BLaER1 (cell line): Measurements from ENCODE around the gene PARP3.

ENCODE experiments used
- H3K27ac ChIP-seq: shearing (Covaris generic); formaldehyde crosslinking; 2 replicates; pipeline ENCODE4 v1.8.1; 2022
- H3K27me3 ChIP-seq: shearing (Covaris generic); formaldehyde crosslinking; 2 replicates; pipeline ENCODE4 v1.8.1; 2022
- H3K36me3 ChIP-seq: shearing (Covaris generic); formaldehyde crosslinking; 2 replicates; pipeline ENCODE4 v1.8.1; 2022
- H3K4me1 ChIP-seq: shearing (Covaris generic); formaldehyde crosslinking; 2 replicates; pipeline ENCODE4 v1.8.1; 2022
- H3K4me2 ChIP-seq: shearing (Covaris generic); formaldehyde crosslinking; 2 replicates; pipeline ENCODE4 v1.8.1; 2022
- H3K4me3 ChIP-seq: shearing (Covaris generic); formaldehyde crosslinking; 2 replicates; pipeline ENCODE4 v1.8.1; 2022
- H3K9ac ChIP-seq: shearing (Covaris generic); formaldehyde crosslinking; 2 replicates; pipeline ENCODE4 v1.8.1; 2022
- H3K9me3 ChIP-seq: shearing (Covaris generic); formaldehyde crosslinking; 2 replicates; pipeline ENCODE4 v1.8.1; 2022
- H4K20me1 ChIP-seq: shearing (Covaris generic); formaldehyde crosslinking; 2 replicates; pipeline ENCODE4 v1.8.1; 2022
- Cebpa-rat ChIP-seq: shearing (Covaris generic); IDR thresholded peaks from 2 replicates; pipeline ENCODE4 v1.8.1; 2022

PARP3 gene

DNA sequence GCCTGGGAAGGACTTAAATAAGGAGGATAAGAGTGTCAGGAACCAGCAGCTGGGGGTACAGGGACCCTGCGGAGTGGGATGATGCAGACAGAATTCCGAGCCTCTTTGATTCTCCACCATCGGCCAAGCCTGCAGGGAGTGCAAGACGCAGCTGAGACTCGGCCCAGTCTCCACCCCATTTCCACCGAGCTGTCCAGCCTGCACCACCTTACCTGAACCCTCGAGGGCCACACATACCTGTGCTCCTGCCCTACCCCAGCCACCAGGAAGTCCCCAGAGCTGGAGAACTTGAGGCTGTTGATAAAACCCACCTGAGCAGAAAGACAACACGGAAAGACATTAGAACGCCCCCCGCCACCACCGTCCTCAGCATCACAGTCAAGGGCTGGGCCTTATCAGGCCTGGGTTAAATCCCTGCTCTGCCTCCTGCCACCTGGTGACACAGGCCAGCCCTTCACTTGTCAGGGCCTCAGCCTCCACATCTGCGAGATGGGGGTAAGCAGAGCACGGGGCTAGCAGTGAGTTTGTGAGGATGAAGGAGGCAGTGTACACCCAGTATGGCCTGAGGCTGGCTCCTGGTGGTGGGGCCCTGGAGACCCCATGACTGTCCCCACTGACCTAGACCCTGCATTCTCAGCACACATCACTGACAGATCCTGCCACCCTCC is 8.6 kb upstream of the PARP3 start:
- no peak overlapping the region for H3K9ac ChIP-seq
- peaks cover 70% of the 10 kb centered on the region for H4K20me1 ChIP-seq

DNA sequence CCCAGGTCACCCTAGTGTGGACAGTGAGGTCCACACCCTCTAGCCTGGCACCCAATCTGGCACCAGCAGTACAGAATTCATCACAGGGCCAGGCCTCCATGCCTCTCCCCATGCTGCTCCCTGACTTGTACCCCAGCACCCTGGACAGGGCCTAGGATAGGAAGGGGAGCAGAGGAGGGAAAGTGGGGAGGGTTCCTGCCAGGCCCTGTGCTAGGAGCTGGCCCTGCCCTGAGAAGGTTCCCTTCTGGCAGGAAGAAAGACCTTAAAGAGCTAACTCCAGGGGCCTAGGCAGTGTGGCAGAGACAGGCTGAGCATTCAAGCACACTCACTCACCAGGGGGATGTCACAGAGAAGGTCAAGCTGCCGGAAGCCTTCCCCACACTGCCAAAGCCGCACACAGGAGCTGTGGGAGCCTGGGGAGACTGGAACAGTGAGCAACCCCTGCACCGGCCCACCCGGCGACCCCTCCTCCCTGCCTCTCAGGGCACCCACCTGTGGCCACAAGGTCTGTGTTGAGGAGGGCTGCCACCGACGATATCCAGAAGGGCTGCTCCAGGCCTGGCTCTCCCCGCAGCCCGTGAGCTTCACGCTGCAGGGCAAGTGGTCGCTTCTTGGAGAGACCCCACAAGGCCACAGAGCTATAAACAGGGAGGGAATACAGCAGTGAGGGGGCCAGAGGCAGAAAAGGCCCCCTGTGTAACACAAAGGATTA is 7.9 kb upstream of the PARP3 start:
- no peak overlapping the region for H3K27ac ChIP-seq
- no peak overlapping the region for H3K4me2 ChIP-seq
- H3K36me3 ChIP-seq = peaks cover 86% of the 10 kb centered on the region
- H3K4me3 ChIP-seq = no peak overlapping the region
- H3K27me3 ChIP-seq = no peaks in the 10 kb centered on the region
- TF ChIP-seq Cebpa-rat = no peak
- peaks cover 9% of the 10 kb centered on the region for H3K4me1 ChIP-seq
- H4K20me1 ChIP-seq = peaks cover 73% of the 10 kb centered on the region
- H3K9me3 ChIP-seq = no peaks in the 10 kb centered on the region
- no peak overlapping the region for H3K9ac ChIP-seq

More for the DNA sequence above, 8.6 kb upstream of the PARP3 start:
- Histone ChIP-seq H3K4me3 (no peak overlapping the region), H3K27me3 (no peaks in the 10 kb centered on the region), H3K36me3 (peaks cover 79% of the 10 kb centered on the region), H3K4me1 (peaks cover 9% of the 10 kb centered on the region), H3K4me2 (no peak overlapping the region), H3K27ac (no peak overlapping the region), H3K9me3 (no peaks in the 10 kb centered on the region)
- TF ChIP-seq Cebpa-rat = no peak

DNA sequence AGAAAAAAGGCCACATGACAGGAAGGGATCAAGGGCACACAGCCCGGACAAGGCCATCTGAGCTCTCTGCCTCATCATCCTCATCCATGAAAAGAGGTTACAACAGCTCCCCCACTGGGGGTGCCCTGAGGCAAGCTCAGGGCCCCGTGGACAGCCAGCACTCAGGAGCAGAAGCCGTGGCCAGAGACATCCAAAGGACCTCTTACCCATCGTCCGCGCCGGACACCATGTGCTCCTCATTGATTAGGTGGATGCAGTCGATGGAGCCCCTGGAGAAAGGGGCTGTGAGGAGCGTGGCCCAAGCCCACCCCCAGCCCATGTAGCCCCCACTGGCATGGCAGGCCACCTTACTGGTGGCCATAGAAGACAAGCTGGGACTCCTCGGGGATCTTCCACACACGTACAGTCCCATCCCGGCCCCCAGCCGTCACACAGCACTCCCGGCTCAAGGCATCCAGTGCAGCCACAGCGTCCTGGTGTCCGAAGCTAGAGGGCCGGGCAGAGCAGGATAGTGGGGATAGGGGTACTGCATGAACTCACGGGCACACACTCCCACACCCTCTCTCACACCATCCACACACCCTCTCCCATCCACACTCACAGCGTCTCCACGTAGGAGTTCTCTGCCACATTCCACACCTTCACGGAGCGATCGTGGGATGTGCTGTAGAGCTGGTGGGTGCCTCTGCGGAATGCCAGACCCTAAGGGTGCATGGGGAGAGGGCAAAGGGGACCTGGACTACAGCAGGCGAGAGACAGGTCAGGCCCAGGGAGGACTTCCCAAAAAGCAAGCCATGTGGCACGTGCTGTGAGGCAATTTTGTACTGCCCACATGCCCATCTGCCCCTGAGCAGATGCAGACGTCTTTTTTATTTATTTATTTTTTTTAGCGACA is 6.9 kb upstream of the PARP3 start:
- H4K20me1 ChIP-seq = peaks cover 73% of the 10 kb centered on the region
- peaks cover 88% of the 10 kb centered on the region for H3K36me3 ChIP-seq

DNA sequence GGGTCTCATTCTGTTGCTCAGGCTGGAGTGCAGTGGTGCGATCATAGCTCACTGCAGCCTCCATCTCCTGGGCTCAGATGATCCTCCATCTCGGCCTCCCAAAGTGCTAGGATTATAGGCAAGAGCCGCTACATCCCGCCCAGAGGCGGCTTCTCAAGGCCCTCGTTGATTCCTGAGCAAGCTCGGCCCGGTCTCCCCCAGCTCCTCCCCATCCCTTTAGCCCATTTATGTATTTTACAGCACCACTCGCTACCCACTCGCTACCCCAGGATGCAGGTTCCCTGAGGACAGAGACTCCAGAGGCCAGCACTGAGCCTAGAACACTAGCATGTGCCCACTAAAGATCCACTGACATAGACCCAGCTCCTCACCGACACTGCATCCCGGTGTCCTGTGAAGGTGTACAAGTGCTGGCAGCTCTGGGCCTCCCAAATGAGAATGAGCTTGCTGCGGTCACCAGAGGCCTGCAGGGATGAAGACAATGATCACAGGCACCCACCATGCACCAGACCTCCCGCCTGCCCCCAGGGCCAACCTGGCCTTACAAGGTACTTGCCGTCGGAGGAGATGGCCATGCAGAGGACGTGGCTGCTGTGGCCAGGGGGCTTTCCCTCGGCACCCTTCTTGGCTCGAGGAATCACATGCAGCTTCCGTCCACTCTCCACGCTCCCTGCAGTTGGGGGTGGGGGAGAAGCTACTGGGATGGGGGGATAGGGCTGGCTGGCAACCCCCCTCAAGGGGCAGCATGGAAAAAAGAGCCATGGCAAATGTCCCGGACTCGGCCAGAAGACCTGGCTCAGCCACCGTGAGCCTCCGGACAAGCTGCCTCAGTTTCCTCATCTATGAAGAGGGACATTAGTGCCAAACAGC is 6.0 kb upstream of the PARP3 start:
- Histone ChIP-seq H3K27ac (no peak overlapping the region), H3K9me3 (no peaks in the 10 kb centered on the region), H3K4me3 (no peak overlapping the region), H4K20me1 (peaks cover 75% of the 10 kb centered on the region), H3K4me2 (no peak overlapping the region), H3K36me3 (peaks cover 80% of the 10 kb centered on the region), H3K4me1 (peaks cover 28% of the 10 kb centered on the region), H3K27me3 (no peaks in the 10 kb centered on the region), H3K9ac (no peak overlapping the region)
- no peak for TF ChIP-seq Cebpa-rat

More for the DNA sequence above, 6.9 kb upstream of the PARP3 start:
- no peaks in the 10 kb centered on the region for H3K27me3 ChIP-seq
- H3K4me2 ChIP-seq = no peak overlapping the region
- H3K27ac ChIP-seq = no peak overlapping the region
- no peak for TF ChIP-seq Cebpa-rat
- H3K4me1 ChIP-seq = peaks cover 19% of the 10 kb centered on the region
- H3K9ac ChIP-seq = no peak overlapping the region
- H3K9me3 ChIP-seq = no peaks in the 10 kb centered on the region
- H3K4me3 ChIP-seq = no peak overlapping the region

DNA sequence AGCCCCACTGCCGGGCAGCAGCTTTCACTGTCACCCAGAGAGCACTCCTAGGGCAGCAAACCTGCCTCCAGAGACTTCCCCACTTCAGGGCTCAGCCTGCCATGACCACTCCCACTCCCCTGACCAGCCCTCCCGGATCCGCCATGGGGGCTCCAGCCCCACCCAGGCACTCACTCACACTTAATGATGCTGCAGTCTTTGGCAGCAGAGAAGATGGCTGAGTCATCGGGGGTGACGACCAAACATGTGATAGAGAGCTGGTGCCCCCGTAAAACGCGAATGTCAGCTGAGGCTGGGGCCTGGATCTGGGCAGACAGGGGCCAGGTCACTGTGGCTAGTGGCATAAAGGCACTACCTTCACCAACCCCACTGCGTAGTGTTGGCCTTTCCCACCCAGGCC is 5.1 kb upstream of the PARP3 start:
- Histone ChIP-seq H3K27ac (no peak overlapping the region), H3K4me1 (peaks cover 30% of the 10 kb centered on the region), H3K4me3 (no peak overlapping the region), H3K9me3 (no peaks in the 10 kb centered on the region), H3K36me3 (peaks cover 72% of the 10 kb centered on the region), H3K27me3 (no peaks in the 10 kb centered on the region), H4K20me1 (peaks cover 66% of the 10 kb centered on the region), H3K9ac (no peak overlapping the region), H3K4me2 (no peak overlapping the region)
- no peak for TF ChIP-seq Cebpa-rat

DNA sequence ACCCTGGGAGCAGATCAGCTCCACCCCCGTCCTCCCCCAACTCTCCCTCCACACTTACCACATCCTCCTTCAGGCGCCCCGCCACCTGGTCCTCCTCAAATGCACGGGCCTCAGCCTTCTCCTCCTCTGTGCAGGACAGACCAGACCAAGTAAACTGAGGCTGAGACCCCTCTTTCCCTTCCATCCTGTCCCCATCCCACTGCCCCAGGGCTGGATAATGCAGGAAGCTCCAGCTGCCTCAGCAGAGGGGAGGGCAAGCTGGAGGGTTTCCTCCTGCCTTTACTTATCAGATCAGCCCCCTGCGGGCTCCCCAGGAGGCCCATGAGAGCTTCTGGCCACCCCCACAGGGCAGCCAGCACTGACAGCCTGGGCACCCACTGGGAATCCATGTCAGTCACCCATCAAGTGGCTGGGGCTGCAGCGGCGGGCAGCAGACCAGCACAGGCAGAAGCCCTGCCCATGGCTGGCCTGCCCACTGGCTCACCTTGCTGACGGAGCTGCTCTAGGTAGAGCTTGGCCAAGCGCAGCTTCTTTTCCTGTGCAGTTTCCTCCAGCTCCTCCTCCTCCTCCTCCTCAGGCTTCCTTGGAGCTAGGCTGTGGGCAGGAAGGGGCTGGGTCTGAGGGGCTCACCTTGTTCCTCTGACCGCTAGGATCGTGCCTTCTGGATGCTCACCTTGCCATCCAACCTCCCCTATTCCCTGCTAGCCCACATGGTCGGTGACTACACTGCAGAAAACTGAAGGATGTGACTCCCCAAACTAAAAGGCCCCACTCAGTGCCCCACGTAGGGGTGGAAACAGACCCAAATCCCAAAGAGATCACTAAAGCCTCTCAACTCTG is 4.3 kb upstream of the PARP3 start:
- no peaks in the 10 kb centered on the region for H3K9me3 ChIP-seq
- no peak overlapping the region for H3K4me3 ChIP-seq
- no peak overlapping the region for H3K27ac ChIP-seq
- no peaks in the 10 kb centered on the region for H3K27me3 ChIP-seq
- H3K4me2 ChIP-seq = no peak overlapping the region
- no peak for TF ChIP-seq Cebpa-rat
- no peak overlapping the region for H3K9ac ChIP-seq
- H4K20me1 ChIP-seq = peaks cover 66% of the 10 kb centered on the region
- H3K36me3 ChIP-seq = peaks cover 66% of the 10 kb centered on the region
- H3K4me1 ChIP-seq = peaks cover 38% of the 10 kb centered on the region

DNA sequence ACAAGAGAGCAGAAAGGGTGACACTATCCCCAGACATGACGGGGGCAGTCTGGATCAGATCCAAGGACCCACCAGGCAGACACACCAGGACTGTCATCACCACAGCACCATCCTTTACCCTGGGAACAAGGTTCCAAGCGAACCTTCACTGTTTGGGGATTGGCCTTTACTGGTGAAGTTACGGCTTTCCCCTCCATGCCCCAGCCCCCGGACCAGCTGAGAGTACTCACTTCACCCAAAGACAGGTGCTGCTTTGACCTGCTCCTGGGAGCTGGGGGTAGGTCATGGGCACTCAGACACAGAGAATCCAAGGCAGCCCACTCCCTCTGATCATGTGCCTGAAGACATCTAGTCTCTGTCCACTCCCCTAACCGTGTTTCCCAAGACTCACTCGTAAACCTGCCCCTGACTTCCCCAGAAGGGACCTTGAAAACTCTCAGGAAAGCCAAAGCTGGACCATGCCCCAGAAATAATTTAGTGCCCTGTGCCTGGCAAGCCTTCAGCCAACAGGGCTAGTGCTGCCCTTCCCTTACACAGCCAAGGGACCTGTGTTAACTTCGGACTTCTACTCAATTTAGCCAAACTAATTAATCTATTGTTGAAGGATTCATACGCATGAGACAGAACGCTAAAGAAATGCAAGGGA is 3.3 kb upstream of the PARP3 start:
- no peak for TF ChIP-seq Cebpa-rat
- 0 out of 2 replicates have a peak overlapping the region, but pooled peaks have one; percentile 7 for H3K4me2 ChIP-seq

More for the DNA sequence above, 3.3 kb upstream of the PARP3 start:
- Histone ChIP-seq H3K27me3 (no peaks in the 10 kb centered on the region), H3K9ac (peak overlapping the region; percentile 38; the same call in 1 of the 2 replicates), H3K4me1 (peaks cover 48% of the 10 kb centered on the region), H3K9me3 (no peaks in the 10 kb centered on the region), H3K36me3 (peaks cover 56% of the 10 kb centered on the region), H3K27ac (no peak overlapping the region), H3K4me3 (no peak overlapping the region), H4K20me1 (peaks cover 60% of the 10 kb centered on the region)
